GM21723 (cell line): ENCODE results near the gene SLC49A4.

Source experiments
- ATAC-seq: cut with Tn5 transposase; IDR thresholded peaks from one replicate; pipeline ENCODE4 v1.9.1; 2021; ENCODE audit warnings: mild to moderate bottlenecking, moderate library complexity; ENCODE audit not compliant: unreplicated experiment

Gene SLC49A4

GRCh38 chr3:122928396-122929187, 133.7 kb downstream of the SLC49A4 start:
- ATAC-seq, result no peak

DNA sequence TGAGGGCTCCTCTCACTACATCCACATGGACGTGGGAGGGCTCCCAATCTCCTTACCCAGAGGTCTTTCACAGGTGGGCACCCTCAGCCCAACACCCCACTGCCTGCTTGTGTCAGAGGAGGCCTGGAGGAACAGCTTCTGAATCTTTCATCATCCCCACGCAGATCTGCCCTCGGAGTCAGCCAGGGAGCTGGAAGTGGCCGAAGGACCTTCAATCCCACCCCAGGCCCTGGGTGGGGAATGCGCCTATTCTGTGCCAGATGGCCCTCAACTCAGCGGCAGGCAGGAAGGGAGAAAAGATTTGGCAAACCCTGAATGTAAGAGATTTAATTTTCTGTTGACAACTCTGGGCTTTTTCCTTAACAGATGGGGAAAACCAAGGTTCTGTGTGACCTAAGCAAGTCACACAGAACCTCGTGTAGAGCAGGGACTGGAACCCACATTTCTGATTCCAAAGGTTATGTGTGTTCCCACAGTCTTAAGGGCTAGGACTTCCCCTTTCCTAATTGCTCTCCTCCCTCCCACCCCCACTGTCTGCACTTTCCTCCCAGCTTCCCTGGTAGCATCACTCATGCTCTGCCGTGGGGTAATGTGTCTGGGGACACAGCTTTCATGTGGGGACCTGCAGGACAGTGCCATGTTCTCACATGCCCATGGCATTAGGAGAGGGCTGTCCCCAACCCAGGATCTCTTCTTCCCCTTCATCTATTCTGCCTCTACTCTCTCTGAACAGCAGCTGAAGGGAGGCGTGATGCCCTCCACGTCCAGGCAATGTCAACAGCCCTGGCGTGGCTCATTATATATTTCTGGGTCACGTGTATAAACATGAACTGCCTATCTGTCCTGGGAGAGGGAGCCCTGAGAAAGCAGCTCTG, 134.6 kb downstream of the SLC49A4 start:
- no peak for ATAC-seq

DNA sequence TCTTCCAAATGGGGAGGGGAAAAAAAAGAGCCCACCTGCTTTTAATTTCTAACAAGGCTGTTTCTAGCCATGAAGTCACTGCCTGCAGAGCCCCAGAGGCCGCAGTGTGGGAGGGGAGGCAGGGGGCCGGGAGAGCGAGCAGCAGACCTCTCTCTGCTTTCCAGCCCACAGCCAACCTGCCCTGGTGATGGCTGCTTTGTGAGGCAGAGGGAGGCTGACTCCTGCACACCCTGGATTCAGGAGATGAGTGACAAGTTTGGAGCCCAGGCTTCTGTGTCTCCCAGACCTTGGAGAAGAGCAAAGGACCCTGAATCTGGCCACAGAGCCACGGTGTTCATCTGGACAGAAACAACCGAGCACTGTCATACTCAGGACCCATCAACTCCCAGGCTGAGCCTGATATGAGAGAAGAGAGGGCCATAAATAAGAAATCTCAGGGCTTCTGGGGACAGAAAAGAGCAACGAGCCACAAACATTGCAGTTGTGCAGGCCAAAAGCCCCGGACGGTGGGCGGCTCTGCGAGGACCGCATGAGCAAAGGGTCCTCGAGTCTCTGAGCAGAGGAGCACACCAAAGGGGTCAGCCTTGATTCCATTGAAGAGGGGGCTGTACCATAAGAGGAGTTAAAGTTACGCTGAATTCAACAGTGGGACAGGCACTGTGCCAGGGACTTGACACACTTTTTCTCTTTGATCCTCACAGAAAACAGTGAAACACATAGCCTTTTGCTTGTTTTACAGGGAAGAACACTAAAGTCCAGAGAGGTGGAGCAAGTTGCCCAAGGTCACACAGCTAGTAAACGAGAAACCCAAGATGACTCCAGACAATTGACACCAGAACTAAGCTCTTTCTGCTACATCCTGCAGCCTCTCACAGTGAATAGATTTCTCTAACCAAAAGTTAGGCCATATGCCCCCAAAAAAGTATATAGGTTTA, 135.5 kb downstream of the SLC49A4 start:
- ATAC-seq, result no peak
